GM18873 (cell line): Measurements from ENCODE around the gene CCNF.

Source experiments
- ATAC-seq: cut with Tn5 transposase; IDR thresholded peaks from one replicate; pipeline ENCODE4 v1.9.1; 2021; ENCODE audit warnings: mild to moderate bottlenecking, moderate library complexity, moderate number of reproducible peaks; ENCODE audit not compliant: unreplicated experiment, low FRiP score

The CCNF gene

GRCh38 chr16:2482708-2483534 is 53.7 kb downstream of the CCNF start:
- no peak for ATAC-seq

GRCh38 chr16:2483939-2484897 is 55.0 kb downstream of the CCNF start:
- ATAC-seq = no peak

GRCh38 chr16:2484898-2485508 is 55.8 kb downstream of the CCNF start:
- ATAC-seq = no peak

GRCh38 chr16:2485811-2486507 is 56.7 kb downstream of the CCNF start:
- no peak for ATAC-seq

- no peak for ATAC-seq
These were observed 57.6 kb downstream of the CCNF start for GRCh38 chr16:2486645-2487516.

- no peak for ATAC-seq
These were observed 58.2 kb downstream of the CCNF start for GRCh38 chr16:2487517-2487842.

- ATAC-seq = no peak
These were observed 58.8 kb downstream of the CCNF start for GRCh38 chr16:2487903-2488531.

GRCh38 chr16:2489581-2489980 is 60.3 kb downstream of the CCNF start:
- ATAC-seq = no peak

GRCh38 chr16:2490190-2491105 is 61.2 kb downstream of the CCNF start:
- ATAC-seq = no peak

- ATAC-seq = no peak
These were observed 63.0 kb downstream of the CCNF start for GRCh38 chr16:2492292-2492691.

- no peak for ATAC-seq
These were observed 64.4 kb downstream of the CCNF start for GRCh38 chr16:2493605-2494004.

- no peak for ATAC-seq
These were observed 65.4 kb downstream of the CCNF start for GRCh38 chr16:2494616-2495015.

GRCh38 chr16:2495041-2495440 is 65.8 kb downstream of the CCNF start:
- no peak for ATAC-seq

GRCh38 chr16:2496223-2497115 is 67.2 kb downstream of the CCNF start:
- ATAC-seq = no peak

GRCh38 chr16:2497116-2497630 is 67.9 kb downstream of the CCNF start:
- no peak for ATAC-seq

- ATAC-seq = no peak
These were observed 68.6 kb downstream of the CCNF start for GRCh38 chr16:2497695-2498484.
